PFSK-1 (cell line): Measurements from ENCODE around the gene ACER3.

Experiments used
- FOXP2 ChIP-seq: optimal IDR thresholded peaks from 2 replicates; pipeline ENCODE3; 2011; ENCODE audit warnings: borderline replicate concordance, control low read depth, inconsistent platforms; ENCODE audit not compliant: insufficient read depth; ENCODE audit errors: extremely low read length, extremely low read depth
- POLR2AphosphoS5 ChIP-seq: IDR thresholded peaks from 2 replicates; pipeline ENCODE4 v1.6.1; 2012; ENCODE audit warnings: low read depth, mild to moderate bottlenecking, control low read depth, low read length, moderate library complexity
- REST ChIP-seq, 2 experiments: IDR thresholded peaks; 2 replicates each; pipeline versions ENCODE4 v1.6.1 to v1.8.0; 2011 to 2012; ENCODE audit warnings: low read depth in 2 of 2, low read length in 2 of 2, control low read depth in 1 of 2, inconsistent platforms in 1 of 2, mild to moderate bottlenecking in 1 of 2, moderate library complexity in 1 of 2; ENCODE audit not compliant: insufficient read depth in 1 of 2
- SIN3A ChIP-seq: IDR thresholded peaks from 2 replicates; pipeline ENCODE4 v1.6.1; 2012; ENCODE audit warnings: mild to moderate bottlenecking, low read length, moderate library complexity, borderline replicate concordance; ENCODE audit not compliant: insufficient read depth
- TAF1 ChIP-seq: IDR thresholded peaks from 2 replicates; pipeline ENCODE4 v1.6.1; 2012; ENCODE audit warnings: low read length, control low read depth, borderline replicate concordance; ENCODE audit not compliant: insufficient read depth

GRCh38 chr11:76835036-76835435 lies 25.7 kb upstream of the ACER3 start:
- TF ChIP-seq TAF1 (no peak), SIN3A (no peak), POLR2AphosphoS5 (no peak), REST (IDR thresholded peaks at IDR 0.05; ENCODE audit: insufficient read depth in 1 of 2, low read depth in 2 of 2, low read length in 2 of 2) (no peak), FOXP2 (no peak)
